NCI-H2227 (cell line): ENCODE results near the gene SUSD3.

Experiments
- DNase-seq: peaks from one replicate; lab custom pipeline; 2025; ENCODE audit not compliant: unreplicated experiment; lab: John Stamatoyannopoulos, UW

The SUSD3 gene

DNA sequence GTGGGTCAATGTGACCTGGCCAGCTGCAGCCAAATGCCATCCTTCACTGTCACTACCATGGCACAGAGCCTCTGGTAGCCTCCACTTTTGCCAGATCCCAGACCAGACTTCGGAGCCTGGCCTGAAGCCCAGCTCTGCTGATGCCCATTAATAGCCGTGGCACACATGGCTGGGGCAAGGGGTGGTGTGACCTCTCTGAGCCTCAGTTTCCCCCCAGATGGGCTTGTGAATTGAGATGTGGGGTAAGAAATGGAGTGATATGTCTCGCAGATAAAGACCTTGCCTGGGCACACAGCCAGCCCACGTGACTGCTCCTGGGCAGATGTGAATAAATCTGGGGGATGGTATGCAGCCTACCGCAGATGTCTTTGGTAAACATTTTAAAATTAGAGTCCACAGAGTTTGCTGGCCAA is 13.9 kb downstream of the SUSD3 start:
- no peak for DNase-seq

DNA sequence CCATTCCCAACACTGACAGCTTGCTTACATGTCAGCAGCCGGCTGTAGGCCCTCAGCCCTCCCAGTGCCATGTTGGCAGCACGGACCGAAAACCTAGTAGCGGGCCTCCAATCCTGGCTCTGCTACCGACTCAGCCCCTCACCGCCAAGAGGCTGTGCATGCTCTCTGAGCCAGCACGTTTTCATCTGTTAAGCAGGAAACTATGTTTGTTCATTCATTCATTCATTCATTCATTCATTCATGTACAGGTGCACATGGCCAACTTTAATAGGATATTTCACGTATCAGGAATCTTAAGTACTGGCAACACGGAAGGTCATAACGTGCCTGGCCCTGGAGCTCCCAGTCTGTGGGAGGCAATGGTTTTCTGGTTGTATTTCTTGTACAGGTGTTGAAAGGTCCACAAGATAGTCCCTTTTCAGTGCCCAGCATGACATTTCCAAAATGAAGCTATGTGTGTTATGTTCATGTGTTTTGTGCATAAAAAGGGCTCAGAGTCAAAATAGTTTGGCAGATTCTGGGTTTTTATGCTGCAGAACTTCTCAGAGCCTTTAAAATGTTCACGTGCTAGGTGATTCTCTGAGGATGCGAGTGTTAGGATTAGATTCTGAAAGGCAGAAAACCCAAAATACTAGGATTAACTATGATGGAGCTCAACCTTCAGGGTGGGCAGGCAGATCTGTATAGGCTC is 17.7 kb downstream of the SUSD3 start:
- no peak for DNase-seq

- DNase-seq, result no peak
These were observed 18.3 kb downstream of the SUSD3 start for GRCh38 chr9:93076792-93077128.

GRCh38 chr9:93077367-93077766 is 18.9 kb downstream of the SUSD3 start:
- DNase-seq, result no peak

GRCh38 chr9:93077811-93078210 is 19.3 kb downstream of the SUSD3 start:
- DNase-seq, result no peak

GRCh38 chr9:93079371-93079770 is 20.9 kb downstream of the SUSD3 start:
- DNase-seq, result no peak

DNA sequence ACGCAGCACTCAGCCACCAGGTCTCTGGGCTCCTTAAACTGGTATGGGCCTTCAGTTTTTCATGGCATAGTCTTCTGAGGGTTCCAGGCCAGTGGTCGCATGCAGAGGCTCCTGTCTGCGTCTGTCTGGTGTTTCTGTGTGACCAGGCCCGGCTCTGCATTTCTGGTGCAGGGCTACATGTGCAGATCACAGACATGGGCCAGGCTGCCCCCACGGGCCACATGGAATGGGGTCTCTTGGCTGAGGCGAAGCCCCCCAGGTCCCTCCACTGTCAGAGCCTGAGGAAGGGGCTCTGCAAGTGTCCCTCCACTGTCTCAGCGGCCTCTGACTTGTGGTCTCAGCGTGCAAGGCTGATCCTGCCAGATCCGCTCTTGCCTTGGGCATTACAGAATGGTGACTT is 21.9 kb downstream of the SUSD3 start:
- no peak for DNase-seq

- no peak for DNase-seq
These were observed 22.6 kb downstream of the SUSD3 start for GRCh38 chr9:93081081-93081529.

DNA sequence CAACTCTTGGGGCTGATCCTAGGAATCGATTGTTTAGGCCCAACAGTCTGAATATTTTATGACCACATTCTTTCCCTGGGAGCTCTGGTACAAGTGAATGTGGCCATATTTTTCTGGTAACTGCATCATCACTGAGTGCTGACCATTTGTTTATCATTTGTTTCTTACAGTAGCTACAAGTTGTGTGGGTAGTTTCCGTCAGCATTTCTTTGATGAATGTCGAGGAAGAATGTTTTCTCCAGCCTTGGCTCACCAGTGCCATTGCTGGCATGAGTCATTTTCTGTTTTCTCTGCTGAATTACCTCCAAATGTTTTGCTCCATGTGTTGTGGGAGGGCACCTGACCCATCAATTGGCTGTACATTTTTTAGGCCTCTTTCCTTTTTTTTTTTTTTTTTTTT is 23.4 kb downstream of the SUSD3 start:
- DNase-seq, result no peak

GRCh38 chr9:93082841-93083411 is 24.4 kb downstream of the SUSD3 start:
- DNase-seq, result no peak

- no peak for DNase-seq
These were observed 25.3 kb downstream of the SUSD3 start for GRCh38 chr9:93083592-93084470.

DNA sequence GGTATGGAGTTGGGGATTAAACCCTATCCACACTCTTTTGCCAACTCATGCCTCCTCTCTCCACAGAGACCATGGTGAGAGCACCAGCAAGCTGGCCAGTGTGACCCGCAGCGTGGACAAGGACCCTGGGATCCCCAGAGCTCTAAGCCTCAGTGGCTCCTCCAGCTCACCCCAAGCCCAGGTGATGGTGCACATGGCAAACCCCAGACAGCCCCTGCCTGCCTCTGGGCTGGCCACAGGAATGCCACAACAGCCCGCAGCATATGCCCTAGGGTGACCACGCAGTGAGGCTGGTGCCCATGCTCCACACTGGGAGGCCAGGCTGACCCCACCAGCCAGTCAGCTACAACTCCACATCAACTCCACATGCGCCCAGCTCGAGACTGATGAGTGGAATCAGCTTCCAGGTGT is 26.0 kb downstream of the SUSD3 start:
- DNase-seq, result no peak

DNA sequence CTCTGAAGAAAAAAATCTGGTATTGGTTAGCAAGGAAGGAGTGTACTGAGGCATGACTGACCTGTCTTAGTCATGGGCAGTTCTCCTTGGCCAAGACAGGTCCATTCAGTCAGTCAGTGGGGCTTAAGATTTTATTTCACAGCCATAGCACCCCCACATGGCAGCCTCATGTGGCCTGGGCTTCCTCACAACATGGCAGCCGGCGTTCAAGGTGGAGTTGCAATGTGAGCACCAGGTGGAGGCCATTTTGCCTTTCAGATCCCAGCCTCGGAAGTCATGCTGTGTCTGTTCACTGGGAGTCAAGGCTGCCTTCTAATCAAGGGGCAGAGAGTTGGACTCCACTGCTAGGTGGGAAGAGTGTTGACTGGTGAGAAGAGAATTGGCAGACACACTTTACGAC is 27.2 kb downstream of the SUSD3 start:
- DNase-seq, result no peak

DNA sequence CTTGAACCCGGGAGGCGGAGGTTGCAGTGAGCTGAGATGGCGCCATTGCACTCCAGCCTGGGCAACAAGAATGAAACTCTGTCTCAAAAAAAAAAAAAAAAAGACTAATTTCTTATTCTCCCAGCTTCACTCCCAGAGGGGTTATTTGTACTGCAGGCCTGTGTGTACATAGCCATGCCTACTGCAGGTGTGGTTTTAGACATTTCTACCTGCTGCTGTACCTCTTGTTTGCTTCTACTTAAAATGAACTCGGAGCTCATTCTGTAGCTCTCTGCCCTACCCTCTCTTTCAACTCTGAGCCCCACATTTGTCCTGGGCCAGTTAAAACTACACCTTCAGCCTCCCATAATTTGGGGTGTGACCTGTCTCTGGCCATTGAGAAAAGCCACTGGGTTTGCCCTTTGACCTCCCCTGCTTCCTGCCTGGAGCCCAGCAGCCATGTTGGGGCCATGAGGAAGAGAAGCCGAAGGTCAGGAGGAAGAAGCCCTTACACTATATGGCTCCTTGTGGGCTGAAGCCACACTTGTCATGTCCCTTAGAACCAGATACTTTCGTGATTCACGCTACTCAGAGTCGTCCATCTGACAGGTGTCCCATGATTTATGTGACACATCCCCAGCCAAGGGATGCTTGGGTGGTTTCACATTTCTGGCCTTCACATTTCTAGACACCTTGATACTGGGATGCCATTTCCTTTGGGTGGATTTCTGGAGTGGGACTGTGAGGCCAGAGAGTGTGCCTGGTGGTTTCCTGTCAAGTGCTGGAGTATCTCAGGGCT is 28.1 kb downstream of the SUSD3 start:
- DNase-seq, result no peak

DNA sequence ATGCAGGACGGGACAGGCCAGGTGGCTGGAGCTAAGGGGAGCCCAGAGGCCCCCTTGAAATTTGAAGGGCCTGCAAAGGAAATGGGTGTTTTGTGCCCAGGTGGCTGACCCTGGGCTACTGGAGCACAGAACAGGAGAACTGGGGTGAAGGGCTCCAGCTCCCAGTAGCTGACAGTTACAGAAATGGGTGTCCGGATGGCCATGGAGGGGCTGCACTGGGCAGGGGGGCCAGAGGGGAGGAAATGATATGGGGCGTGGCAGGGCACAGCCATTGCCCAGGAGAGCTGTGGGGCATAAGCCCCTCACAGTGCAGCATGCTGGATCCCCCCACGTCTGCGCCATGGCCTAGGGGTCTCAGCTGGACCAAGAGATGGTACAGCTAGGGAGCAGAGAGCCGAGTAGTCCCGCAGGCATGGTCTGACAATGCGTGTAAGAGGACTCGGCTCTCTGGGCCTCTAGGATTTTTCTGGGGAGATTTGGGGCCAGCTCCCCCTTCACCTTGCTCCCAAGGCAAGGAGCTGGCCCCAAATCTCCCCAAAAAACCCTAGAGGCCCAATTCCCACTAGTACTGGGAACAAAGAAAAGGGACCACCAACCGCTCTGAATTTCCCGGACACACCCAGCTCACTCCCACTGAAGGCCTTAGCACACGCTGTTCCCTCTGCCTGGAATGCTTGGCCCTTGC is 29.6 kb downstream of the SUSD3 start:
- no peak for DNase-seq

DNA sequence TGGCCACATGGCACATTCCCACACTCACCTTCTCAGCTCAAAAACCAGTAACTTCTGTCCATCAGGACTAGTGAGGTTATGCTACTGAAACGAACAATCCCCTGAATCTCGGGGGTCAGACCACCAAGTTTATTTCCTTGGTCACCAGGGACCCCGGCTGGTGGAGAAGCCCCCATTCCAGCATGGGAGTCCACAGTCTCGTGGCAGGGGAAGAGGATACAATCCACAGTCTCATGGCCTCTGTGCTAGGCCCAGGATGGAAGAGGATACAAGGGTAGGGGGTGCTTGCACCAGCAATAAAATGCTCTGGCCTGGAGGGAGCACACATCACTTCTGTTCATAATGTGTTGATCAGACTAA is 30.1 kb downstream of the SUSD3 start:
- no peak for DNase-seq

GRCh38 chr9:93089024-93089423 is 30.5 kb downstream of the SUSD3 start:
- no peak for DNase-seq

DNA sequence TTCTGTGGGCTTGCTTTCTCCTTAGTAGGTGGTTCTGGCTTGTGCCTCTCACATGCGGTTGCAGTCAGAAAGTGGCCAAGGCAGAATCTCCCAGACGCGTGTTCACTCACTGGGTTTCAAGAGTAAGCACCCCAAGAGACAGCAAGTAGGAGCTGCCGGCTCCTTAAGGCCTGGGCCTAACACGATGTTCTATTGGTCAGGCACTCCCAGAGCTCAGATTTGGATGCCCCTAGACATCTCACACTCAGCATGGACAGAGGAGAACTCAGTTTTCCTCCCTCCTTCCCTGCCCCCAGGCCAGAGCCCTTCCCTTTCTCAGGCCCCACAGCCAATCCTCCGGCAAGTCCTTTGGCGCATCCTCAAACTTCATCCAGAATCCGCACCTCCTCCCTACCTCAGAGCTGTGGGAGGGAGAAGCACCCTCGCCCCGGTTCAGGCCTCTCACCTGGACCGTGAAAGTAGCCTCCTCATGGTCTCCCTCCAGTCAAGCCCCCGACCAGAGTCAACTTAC is 31.0 kb downstream of the SUSD3 start:
- DNase-seq, result no peak

DNA sequence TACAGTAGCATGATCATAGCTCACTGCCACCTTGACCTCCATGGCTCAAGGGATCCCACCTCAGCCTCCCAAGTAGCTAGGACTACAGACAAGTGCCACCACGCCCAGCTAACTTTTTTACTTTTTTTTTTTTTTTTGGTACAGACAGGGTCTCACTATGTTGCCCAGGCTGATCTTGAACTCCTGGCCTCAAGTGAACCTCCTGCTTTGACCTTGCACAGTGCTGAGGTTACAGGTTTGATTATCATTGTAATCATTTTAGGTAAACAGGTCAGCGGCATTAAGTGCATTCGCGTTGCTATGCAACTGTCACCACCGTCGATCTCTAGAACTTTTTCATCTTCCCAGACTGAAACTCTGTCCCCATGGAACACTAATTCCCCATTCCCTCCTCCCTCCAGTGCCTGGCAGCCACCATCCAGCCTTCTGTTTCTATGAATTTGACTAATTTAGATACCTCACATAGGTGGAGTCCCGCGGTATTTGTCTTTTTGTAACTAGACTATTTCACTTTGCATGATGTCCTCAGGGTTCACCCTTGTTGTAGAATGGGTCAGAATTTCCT is 31.7 kb downstream of the SUSD3 start:
- DNase-seq, result no peak

DNA sequence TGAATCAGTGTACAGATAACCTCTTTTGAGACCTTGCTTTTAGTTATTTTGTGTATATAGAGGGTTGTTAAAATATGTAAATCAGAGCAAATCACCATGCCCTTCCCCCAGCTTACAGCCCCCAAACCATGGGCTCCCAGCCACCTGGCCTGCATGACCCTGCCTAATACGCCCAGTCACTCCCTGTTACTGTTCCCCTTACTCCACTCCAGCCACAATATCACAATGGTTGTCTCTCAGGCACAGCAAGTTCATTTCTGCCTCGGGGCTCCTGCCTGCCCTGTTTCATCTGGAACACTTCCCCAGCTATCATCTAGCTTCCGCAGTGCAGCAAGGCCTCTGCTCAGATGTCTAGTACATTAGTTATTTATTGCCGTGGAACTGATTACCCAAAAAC is 32.6 kb downstream of the SUSD3 start:
- no peak for DNase-seq
